Pulmonary artery endothelial cell (primary cell): ENCODE measurements around the gene PCDHGB5. TPM values are rescaled to one million over a fixed set of nuclear protein-coding genes. Genes with fewer than 3 reads are reported as not detected.
"Not testable (repeated sequence)": the region's sequence is repeated elsewhere in the genome, so short reads cannot be mapped to it uniquely, and the experiment has no call there.

Experiments
- DNase-seq: peaks from one replicate; pipeline ENCODE4 v3.0.0-alpha.2; 2011; ENCODE audit warnings: low read depth, low spot score
- total RNA-seq: library from RNA; depleted of rRNA; stranded (reverse); fragments of >200 nt; gene quantifications from 2 replicates; pipeline ENCODE4 v1.2.3, GENCODE V29; 2014

Gene PCDHGB5
- total RNA-seq, 1 donor from 2014 or later: 8.7 TPM

DNA sequence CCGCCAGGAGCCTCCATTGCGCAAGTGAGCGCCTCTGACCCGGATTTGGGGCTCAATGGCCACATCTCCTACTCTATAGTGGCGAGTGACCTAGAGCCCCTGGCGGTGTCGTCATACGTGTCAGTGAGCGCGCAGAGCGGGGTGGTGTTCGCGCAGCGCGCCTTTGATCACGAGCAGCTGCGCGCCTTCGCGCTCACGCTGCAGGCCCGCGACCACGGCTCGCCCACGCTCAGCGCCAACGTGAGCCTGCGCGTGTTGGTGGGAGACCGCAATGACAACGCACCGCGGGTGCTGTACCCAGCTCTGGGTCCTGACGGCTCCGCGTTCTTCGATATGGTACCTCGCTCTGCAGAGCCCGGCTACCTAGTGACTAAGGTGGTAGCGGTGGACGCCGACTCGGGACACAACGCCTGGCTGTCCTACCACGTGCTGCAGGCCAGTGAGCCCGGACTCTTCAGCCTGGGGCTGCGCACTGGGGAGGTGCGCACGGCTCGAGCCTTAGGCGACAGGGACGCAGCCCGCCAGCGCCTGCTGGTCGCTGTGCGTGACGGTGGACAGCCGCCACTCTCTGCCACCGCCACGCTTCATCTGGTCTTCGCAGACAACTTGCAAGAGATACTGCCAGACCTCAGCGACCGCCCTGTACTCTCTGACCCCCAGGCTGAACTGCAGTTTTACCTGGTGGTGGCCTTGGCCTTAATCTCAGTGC lies 12.0 kb downstream of the PCDHGB5 start:
- DNase-seq: no peak

DNA sequence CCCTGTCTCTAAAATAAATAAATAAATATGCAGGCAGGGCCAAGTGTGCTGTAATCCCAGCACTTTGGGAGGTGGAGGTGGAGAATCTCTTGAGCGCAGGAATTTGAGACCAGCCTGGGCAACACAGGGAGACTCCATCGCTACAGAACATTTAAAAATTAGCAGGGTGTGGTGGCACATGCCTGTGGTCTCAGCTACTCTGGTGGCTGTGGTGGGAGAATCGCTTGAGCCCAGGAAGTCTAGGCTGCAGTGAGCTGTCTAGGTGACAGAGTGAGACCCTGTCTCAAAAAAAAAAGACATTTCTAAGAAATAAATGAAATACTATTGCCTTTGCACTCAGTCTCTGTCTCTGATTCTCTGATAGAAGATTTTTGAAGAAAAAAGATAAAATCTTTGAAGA lies 13.8 kb downstream of the PCDHGB5 start:
- DNase-seq: no peak

DNA sequence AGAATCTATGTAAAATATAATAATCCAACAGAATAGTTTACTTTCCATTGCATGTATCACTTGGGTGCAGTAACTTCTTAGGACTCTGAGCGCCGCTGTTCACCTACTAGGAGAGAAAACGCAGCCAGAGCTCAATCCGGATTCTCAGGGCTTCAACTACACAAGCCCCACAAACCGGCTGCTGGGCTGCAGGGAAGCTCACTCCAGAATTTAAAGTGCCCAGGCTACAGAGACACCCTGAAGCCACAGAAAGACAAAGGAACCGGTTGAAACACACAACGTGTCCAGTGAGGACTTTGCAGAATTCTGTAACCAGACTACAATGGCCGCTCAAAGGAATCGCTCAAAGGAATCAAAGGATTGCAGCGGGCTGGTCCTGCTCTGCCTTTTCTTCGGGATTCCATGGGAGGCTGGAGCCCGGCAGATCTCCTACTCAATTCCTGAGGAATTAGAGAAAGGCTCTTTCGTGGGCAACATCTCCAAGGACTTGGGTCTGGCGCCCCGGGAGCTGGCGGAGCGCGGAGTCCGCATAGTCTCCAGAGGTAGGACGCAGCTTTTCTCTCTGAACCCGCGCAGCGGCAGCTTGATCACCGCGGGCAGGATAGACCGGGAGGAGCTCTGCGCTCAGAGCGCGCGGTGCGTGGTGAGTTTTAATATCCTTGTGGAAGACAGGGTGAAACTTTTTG lies 15.2 kb downstream of the PCDHGB5 start, which contains the start of gene PCDHGA10:
Gene PCDHGA10 (plus strand): TSS at position 134 of the 686 bp plus-strand sequence. CDS start 189 bp downstream, at position 323.
- no peak for DNase-seq

DNA sequence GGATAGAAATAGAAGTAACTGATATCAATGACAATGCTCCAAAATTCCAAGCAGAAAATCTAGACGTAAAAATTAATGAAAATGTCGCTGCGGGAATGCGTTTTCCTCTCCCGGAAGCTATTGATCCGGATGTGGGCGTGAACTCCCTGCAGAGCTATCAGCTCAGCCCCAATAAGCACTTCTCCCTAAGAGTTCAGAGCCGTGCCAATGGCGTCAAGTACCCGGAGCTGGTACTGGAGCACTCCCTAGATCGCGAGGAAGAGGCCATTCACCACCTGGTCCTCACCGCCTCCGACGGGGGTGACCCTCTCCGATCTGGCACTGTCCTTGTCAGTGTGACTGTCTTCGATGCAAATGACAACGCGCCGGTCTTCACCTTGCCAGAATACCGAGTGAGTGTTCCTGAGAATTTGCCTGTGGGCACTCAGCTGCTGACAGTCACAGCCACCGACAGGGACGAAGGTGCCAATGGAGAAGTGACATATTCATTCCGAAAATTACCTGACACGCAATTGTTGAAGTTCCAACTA lies 15.9 kb downstream of the PCDHGB5 start:
- DNase-seq: no peak

DNA sequence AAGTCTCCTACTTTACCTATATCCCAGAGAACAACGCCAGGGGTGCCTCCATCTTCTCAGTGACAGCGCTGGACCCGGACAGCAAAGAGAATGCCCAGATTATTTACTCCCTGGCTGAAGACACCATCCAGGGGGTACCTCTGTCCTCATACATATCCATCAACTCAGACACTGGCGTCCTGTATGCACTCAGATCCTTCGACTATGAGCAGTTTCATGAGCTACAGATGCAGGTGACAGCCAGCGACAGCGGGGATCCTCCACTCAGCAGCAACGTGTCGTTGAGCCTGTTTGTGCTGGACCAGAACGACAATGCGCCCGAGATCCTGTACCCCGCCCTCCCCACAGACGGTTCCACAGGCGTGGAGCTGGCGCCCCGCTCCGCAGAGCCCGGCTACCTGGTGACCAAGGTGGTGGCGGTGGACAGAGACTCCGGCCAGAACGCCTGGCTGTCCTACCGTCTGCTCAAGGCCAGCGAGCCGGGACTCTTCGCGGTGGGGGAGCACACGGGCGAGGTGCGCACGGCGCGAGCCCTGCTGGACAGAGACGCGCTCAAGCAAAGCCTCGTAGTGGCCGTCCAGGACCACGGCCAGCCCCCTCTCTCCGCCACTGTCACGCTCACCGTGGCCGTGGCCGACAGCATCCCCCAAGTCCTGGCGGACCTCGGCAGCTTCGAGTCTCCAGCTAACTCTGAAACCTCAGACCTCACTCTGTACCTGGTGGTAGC lies 17.0 kb downstream of the PCDHGB5 start:
- not testable (repeated sequence) for DNase-seq

DNA sequence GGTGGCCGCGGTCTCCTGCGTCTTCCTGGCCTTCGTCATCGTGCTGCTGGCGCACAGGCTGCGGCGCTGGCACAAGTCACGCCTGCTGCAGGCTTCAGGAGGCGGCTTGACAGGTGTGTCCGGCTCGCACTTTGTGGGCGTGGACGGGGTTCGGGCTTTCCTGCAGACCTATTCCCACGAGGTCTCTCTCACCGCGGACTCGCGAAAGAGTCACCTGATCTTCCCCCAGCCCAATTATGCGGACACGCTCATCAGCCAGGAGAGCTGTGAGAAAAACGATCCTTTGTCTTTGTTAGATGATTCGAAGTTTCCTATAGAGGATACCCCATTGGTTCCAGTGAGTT lies 17.5 kb downstream of the PCDHGB5 start:
- not testable (repeated sequence) for DNase-seq

DNA sequence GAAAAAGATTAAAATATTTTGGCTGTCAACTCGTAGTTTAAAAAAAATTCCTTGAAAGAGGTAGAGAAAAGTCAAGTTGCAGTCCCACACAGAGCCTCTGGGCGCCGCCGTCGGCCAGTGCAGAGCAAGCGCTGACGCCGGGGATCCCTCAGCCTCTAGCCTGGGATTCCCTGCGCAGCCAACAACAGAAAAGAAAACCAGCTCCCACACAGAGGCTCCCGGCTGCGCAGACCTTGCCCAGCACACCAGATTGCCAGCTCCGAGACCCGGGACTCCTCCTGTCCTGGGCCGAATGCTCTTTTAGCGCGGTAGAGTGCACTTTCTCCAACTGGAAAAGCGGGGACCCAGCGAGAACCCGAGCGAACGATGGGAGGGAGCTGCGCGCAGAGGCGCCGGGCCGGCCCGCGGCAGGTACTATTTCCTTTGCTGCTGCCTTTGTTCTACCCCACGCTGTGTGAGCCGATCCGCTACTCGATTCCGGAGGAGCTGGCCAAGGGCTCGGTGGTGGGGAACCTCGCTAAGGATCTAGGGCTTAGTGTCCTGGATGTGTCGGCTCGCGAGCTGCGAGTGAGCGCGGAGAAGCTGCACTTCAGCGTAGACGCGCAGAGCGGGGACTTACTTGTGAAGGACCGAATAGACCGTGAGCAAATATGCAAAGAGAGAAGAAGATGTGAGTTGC lies 19.9 kb downstream of the PCDHGB5 start, which contains the start of gene PCDHGB7:
Gene PCDHGB7 (plus strand): TSS at position 184 of the 679 bp plus-strand sequence. CDS start 183 bp downstream, at position 367.
- peak; percentile 57 for DNase-seq

DNA sequence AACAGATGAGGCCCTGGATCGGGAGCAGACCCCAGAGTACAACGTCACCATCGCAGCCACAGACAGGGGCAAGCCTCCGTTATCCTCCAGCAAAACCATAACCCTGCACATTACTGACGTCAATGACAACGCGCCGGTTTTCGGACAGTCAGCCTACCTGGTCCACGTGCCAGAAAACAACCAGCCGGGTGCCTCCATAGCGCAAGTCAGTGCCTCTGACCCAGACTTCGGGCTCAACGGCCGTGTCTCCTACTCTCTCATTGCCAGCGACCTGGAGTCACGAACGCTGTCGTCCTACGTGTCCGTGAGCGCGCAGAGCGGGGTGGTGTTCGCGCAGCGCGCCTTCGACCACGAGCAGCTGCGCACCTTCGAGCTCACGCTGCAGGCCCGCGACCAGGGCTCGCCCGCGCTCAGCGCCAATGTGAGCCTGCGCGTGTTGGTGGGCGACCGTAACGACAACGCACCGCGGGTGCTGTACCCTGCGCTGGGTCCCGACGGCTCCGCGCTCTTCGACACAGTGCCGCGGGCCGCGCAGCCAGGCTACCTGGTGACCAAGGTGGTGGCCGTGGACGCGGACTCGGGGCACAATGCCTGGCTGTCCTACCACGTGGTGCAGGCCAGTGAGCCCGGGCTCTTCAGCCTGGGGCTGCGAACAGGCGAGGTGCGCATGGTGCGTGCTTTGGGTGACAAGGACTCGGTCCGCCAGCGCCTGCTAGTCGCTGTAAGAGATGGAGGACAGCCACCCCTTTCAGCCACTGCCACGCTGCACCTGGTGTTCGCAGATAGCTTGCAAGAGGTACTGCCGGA lies 21.5 kb downstream of the PCDHGB5 start:
- no peak for DNase-seq

DNA sequence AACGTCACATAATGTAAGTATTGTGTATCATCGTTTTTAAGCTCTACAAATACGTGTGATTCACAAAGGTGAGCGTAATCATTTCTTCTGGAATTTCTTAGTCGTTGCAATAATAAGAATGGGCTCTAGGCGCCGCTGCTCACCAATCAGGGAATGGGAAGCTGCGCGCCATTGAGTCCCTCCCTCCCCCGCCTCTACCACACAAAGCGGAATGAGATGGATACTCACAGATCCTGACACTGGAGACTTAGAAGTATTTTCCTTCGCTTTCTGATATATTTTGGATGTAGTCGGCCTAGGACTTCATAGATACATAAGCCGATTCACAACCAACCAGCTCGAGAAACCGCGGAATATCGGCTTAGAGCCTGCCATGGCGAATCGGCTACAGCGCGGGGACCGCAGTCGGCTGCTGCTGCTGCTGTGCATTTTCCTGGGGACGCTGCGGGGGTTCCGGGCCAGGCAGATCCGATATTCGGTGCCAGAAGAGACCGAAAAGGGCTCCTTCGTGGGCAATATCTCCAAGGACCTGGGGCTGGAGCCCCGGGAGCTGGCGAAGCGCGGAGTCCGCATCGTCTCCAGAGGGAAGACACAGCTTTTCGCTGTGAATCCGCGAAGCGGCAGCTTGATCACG lies 23.2 kb downstream of the PCDHGB5 start, which contains the start of gene PCDHGA11:
Gene PCDHGA11 (plus strand): TSS at position 197 of the 634 bp plus-strand sequence. CDS start 177 bp downstream, at position 374.
- DNase-seq: no peak

DNA sequence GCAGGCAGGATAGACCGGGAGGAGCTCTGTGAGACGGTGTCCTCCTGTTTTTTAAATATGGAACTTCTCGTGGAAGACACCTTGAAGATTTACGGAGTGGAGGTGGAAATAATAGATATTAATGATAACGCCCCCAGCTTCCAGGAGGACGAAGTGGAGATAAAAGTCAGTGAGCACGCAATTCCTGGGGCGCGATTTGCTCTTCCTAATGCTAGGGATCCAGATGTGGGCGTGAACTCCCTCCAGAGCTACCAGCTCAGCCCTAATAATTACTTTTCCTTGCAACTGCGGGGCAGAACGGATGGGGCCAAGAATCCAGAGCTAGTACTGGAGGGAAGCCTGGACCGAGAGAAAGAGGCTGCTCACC lies 23.7 kb downstream of the PCDHGB5 start:
- no peak for DNase-seq

DNA sequence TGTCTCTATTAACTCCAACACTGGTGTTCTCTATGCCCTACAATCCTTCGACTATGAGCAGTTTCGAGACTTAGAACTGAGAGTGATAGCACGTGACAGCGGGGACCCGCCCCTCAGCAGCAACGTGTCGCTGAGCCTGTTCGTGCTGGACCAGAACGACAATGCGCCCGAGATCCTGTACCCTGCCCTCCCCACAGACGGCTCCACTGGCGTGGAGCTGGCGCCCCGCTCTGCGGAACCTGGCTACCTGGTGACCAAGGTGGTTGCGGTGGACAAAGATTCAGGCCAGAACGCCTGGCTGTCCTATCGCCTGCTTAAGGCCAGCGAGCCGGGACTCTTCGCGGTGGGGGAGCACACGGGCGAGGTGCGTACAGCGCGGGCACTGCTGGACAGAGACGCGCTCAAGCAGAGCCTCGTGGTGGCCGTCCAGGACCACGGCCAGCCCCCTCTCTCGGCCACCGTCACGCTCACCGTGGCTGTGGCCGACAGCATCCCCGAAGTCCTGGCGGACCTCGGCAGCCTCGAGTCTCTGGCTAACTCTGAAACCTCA lies 25.1 kb downstream of the PCDHGB5 start:
- DNase-seq: no peak

DNA sequence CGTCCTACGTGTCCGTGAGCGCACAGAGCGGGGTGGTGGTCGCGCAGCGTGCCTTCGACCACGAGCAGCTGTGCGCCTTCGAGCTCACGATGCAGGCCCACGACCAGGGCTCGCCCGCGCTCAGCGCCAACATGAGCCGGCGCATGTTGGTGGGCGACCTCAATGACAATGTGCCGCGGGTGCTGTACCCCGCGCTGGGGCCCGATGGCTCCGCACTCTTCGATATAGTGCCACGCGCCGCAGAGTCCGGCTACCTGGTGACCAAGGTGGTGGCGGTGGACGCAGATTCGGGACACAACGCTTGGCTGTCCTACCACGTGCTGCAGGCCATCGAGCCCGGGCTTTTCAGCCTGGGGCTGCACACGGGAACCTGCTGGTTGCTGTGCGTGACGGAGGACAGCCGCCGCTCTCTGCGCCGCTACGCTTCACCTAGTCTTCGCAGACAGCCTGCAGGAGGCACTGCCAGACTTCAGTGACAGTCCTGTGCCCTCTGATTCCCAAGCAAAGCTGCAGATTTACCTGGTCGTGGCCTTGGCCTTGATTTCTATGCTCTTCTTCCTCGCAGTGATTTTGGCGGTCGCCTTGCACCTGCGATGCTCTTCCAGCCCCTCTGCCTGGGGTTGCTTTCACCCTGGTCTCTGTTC lies 30.2 kb downstream of the PCDHGB5 start:
- DNase-seq: no peak

DNA sequence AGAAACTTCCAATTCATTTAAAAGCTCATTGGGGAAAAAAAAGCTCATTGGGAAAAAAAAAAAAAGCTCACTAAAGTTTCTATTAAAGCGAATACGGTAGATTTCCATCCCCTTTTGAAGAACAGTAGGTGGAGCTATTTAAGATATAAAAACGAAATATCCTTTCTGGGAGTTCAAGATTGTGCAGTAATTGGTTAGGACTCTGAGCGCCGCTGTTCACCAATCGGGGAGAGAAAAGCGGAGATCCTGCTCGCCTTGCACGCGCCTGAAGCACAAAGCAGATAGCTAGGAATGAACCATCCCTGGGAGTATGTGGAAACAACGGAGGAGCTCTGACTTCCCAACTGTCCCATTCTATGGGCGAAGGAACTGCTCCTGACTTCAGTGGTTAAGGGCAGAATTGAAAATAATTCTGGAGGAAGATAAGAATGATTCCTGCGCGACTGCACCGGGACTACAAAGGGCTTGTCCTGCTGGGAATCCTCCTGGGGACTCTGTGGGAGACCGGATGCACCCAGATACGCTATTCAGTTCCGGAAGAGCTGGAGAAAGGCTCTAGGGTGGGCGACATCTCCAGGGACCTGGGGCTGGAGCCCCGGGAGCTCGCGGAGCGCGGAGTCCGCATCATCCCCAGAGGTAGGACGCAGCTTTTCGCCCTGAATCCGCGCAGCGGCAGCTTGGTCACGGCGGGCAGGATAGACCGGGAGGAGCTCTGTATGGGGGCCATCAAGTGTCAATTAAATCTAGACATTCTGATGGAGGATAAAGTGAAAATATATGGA lies 32.8 kb downstream of the PCDHGB5 start, which contains the start of gene PCDHGA12:
Gene PCDHGA12 (plus strand): TSS at position 176 of the 782 bp plus-strand sequence. CDS start 253 bp downstream, at position 429.
- DNase-seq: peak; percentile 80

DNA sequence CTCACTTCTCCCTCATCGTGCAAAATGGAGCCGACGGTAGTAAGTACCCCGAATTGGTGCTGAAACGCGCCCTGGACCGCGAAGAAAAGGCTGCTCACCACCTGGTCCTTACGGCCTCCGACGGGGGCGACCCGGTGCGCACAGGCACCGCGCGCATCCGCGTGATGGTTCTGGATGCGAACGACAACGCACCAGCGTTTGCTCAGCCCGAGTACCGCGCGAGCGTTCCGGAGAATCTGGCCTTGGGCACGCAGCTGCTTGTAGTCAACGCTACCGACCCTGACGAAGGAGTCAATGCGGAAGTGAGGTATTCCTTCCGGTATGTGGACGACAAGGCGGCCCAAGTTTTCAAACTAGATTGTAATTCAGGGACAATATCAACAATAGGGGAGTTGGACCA lies 33.5 kb downstream of the PCDHGB5 start:
- DNase-seq: no peak

DNA sequence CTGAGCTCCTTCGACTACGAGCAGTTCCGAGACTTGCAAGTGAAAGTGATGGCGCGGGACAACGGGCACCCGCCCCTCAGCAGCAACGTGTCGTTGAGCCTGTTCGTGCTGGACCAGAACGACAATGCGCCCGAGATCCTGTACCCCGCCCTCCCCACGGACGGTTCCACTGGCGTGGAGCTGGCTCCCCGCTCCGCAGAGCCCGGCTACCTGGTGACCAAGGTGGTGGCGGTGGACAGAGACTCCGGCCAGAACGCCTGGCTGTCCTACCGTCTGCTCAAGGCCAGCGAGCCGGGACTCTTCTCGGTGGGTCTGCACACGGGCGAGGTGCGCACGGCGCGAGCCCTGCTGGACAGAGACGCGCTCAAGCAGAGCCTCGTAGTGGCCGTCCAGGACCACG lies 34.6 kb downstream of the PCDHGB5 start:
- not testable (repeated sequence) for DNase-seq

DNA sequence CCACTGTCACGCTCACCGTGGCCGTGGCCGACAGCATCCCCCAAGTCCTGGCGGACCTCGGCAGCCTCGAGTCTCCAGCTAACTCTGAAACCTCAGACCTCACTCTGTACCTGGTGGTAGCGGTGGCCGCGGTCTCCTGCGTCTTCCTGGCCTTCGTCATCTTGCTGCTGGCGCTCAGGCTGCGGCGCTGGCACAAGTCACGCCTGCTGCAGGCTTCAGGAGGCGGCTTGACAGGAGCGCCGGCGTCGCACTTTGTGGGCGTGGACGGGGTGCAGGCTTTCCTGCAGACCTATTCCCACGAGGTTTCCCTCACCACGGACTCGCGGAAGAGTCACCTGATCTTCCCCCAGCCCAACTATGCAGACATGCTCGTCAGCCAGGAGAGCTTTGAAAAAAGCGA lies 35.0 kb downstream of the PCDHGB5 start:
- DNase-seq: not testable (repeated sequence)

DNA sequence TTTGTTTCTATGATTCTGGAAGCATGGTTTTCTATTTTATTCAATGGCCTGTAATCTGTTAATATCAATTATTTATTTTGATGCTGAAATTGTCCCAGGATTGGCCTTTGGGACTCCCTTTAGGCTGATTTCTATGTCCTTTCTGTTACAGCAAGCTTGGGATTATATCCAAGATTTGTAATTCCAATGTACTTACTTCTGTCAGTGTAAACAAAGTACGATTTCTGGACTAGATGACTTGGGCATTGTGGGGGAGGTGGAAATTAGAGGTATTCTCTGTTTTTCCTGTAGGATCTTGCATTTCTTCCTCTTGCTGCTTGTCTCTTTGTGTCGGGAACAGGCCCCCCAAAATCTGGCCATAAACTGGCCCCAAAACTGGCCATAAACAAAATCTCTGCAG lies 36.3 kb downstream of the PCDHGB5 start:
- DNase-seq: no peak

DNA sequence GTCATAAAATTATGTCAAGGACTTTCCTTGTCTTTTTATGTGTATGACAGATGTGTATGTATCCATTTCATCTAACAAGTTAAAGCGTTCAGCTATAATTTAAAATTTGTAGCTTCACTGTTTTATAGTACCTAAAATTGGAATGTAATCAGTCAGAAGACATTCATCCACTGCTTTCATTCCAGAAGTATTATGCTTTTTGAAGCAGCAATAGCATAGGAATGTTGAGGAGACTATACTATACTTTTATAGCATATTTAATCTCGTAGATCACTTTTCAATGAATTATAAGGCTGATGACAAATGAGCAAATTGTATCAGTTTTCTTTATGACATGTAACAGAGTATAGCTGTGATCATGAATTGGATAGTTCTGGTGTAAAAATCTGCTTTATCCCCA lies 39.5 kb downstream of the PCDHGB5 start:
- no peak for DNase-seq
